Measurements from ENCODE around the gene DOCK9.

Gene DOCK9

DNA sequence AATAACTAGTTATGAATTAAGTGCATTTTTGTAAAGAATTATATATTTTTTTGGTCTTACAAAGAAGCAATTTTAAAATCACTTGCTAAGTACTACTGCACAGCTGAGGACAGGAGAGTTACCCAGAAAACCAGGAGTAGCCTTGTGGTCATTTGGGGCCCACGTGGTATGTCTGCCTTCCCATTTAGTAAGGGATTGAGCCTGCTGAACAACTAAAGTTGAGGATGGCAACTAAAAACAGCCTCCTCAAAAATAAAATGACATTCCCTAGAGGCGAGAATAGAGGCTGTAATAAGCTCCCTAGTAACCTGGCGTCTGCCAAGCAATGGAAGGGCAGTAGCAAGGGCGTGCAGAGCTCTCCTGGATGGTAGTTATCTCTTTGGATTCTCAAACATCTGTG is 36.3 kb downstream of the DOCK9 start:
- DNase-seq = no peak

- DNase-seq = no peak
Observed at GRCh38 chr13:98941126-98941525, 36.7 kb downstream of the DOCK9 start.

DNA sequence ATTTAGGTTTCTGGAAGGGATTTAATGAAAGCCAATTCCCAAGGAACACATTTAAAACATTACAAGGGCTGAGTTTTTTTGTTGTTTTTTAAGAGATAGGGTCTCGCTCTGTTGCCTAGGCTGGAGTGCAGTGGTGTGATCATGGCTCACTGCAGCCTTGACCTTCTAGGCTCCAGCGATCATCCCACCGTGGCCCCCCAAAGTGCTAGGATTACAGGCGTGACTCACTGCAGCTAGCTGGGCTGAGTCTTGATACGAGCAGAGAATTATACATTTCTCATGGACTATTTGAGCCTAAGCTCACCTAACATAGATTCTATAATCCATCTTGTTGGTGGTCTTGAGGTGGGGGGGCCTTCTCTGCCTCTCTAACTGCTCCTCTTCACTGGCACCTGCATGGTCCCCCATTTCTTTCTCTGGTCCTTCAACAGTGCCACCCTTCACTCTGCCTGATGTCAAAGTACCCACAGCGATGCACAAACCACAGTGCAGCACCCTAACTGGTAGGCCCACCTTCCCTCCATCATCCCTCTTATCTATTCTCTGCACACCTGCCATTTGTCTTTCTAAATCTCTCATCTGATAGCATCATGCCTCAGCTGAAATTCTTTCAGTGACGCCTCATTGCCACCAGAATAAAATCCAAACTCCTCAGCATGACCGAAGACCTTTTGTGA is 37.4 kb downstream of the DOCK9 start:
- DNase-seq = no peak

- DNase-seq = no peak
Observed at GRCh38 chr13:98939660-98940191, 38.1 kb downstream of the DOCK9 start.

DNA sequence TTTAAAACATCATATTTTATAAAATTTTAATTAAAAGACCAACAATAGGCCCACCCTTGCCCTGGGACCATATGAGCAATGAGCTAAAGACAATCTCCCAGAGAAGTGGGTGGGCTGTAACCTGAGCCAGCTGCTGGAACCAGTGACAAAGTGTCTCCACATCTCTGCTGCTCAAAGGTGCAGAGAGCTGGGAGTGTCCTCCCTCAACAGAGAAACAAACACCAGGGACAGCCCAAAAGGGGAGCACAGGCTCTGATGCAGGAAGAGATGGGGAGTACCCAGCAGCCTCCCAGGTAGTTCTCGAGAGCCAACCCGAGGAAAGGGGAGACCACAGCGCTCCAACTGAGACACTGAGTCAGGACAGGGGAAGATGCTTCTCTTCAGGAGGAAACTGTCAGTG is 39.1 kb downstream of the DOCK9 start:
- no peak for DNase-seq

DNA sequence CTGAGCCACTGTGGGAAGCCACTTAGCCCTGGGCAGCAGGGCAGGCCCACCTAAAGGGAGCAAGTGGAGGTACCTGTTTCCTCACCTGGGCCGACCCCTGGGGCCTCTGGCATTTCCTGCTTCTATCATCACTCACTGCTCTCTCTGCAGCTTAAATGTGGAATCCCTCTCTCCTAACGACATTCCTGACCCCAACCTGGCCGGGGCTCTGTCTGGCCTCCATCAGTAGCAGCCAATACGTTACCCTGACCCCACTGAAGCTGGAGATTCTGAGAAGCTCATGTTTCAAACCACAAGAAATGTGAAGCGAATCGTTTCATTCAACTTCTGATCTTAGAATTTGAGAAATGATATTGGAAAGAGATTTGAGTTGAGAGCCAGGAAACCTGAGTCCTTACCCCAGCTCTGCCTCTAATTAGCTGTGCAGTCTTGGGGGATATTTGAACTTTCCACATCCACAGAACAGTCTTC is 39.9 kb downstream of the DOCK9 start:
- DNase-seq = no peak

- DNase-seq = no peak
Observed at GRCh38 chr13:98934243-98934642, 43.6 kb downstream of the DOCK9 start.

DNA sequence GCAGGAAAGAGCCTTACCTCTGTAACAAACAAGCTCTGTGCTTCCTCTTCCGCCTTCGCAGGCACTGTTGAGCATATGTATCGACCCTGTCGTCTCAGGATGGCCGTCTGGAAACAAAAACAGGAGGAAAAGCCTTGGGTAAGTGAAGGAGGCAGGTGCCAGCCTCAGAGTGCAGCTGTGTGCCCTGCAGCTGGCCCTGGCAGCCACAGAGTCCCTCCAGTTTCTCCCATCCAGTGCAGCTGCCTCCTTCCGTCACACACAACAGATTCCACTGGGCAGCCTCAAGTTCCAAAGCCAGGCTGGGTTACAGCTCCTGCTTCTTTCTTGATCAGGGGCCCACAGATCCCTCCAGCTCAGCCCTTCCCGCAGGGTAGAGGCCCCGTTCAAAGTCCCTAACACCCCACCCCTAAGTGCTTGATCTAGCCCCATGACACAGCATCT is 47.7 kb downstream of the DOCK9 start:
- no peak for DNase-seq

- DNase-seq = no peak
Observed at GRCh38 chr13:98927951-98928927, 49.6 kb downstream of the DOCK9 start.

DNA sequence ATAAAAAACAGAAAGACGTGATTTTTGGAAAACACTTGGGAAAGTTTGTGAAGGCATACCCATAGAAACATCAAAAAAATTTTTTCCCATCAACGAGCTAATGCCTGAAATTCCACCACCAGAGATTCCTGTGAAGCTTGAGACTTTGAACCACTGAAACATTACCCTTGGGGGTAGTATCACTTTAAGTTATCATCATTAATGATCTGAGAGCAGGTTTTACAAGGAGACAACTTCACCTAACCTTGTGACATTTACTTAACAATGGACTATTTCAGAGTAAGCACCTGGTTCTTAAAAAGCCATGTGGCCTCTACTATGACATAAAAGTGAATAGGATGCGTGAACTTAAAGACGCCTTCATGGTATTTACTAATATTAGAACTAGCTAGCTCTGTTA is 51.9 kb downstream of the DOCK9 start:
- DNase-seq = no peak

- DNase-seq = no peak
Observed at GRCh38 chr13:98923641-98924397, 54.0 kb downstream of the DOCK9 start.

- no peak for DNase-seq
Observed at GRCh38 chr13:98922306-98922705, 55.6 kb downstream of the DOCK9 start.

GRCh38 chr13:98921786-98922185 is 56.1 kb downstream of the DOCK9 start:
- no peak for DNase-seq

DNA sequence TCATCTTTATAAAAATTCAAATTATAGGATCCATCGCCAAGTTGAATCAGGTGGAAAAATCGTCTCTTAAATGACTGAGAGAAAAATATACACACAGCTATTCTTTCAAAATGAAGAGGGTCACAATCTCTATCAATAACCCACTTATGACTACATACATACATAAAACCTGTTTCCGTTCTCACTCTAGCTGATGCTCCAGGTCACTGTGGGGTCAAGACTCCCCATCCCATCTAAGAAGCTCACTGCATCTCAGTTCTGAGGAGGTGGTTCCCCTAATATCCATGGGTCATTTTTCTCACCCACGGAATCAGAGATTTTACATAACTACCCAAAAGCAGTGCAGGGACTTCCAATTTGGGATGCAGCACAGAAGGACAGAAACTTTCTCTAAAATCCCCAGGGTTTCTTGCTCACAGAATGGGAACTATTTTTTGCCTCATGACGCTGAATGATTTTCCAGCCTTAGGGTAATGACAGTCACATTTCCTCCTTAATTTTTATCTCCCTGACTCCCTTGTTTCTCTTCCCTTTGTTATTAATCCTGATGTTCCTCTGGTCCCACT is 56.8 kb downstream of the DOCK9 start:
- DNase-seq = no peak

- DNase-seq = no peak
Observed at GRCh38 chr13:98919566-98919965, 58.3 kb downstream of the DOCK9 start.

DNA sequence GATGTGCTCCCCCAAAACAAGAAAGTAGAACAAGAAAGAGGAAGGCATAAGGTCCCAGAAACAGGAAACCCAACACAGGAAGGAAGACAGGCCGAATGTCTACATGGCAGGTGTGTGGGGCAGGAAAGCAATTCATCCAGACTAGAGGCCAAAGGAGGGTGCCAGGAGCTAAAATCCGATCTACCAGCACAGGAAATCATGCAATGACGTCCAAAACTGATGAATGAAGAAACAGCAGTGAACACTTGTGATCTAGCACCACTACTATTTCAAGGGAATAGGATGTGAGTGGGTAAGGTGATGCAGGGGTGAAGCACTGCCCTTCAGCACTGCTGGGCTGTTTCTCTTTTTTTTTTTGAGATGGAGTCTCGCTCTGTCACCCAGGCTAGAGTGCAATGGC is 59.1 kb downstream of the DOCK9 start:
- no peak for DNase-seq

- no peak for DNase-seq
Observed at GRCh38 chr13:98917116-98917515, 60.7 kb downstream of the DOCK9 start.

- DNase-seq = no peak
Observed at GRCh38 chr13:98916403-98916802, 61.5 kb downstream of the DOCK9 start.

DNA sequence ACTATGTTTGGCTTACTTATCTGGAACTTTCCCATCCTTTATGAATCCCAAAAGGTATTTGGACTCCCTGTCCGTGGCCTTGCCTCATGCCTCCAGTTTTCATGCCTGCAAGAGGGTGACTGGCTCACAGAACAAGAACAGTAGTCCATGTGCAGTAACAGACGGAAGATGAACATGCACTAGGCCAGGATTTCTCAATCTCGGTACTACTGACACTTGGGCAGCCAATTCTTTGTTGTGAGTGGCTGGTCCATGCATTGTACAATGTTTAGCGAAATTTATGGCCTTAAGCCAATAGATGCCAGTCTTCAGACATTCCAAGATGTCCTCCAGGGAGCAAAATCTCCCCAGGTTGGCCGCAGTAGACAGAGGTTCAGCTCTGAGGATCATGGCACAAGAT is 61.9 kb downstream of the DOCK9 start:
- DNase-seq = no peak

DNA sequence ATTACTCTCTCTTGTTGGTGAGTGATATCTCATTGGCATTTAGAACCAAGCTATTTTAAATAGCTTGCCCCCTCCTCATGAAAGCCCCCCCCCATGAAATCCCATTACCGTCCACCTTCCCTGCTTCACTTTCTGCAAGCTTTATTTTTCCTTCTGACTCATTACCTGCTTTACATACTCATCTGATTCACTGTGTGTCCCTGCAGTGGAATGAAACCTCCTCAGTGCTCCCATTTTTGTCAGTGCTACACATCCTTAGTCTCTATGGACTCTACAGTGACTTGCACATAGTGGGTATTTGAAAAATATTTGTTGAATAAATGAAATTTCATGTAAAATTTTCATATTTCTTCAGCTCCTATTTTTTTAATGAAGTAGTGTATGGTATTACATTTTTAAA is 62.3 kb downstream of the DOCK9 start:
- no peak for DNase-seq

GRCh38 chr13:98913741-98914140 is 64.1 kb downstream of the DOCK9 start:
- no peak for DNase-seq

DNA sequence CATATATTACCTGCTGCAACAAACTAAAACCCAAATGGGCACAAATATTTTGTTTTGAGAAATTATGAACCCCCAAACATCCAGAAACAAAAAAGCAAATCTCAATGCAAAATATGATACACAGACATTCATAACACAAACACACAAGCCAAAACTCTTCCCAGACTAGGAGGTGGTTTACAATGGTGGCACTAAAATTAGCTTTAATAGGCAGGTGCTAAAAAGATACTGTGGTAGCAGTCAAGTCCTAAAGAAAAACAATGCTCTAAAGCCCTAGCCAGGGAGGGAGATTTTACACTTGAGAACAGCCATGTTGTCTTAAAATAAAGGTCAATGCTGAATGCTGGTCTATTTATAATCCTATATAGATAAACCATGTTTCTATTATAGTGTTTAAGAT is 65.0 kb downstream of the DOCK9 start:
- DNase-seq = no peak
